HUES64 (cell line): ENCODE data around the gene VPS35.
A peak's percentile ranks its signal among the peaks of the same experiment; 100 is the strongest.
"Not testable (repeated sequence)": the region's sequence is repeated elsewhere in the genome, so short reads cannot be mapped to it uniquely, and the experiment has no call there.

Experiments used
- H3K27ac ChIP-seq: 2 replicates; pipeline ENCODE4 v1.7.0; 2013; ENCODE audit warnings: low read depth, low read length, inconsistent platforms
- H3K27me3 ChIP-seq: 2 replicates; pipeline ENCODE4 v1.6.1; 2013; ENCODE audit warnings: mild to moderate bottlenecking, low read length; ENCODE audit not compliant: insufficient read depth
- H3K36me3 ChIP-seq: 2 replicates; pipeline ENCODE4 v1.6.1; 2013; ENCODE audit warnings: mild to moderate bottlenecking, low read length; ENCODE audit not compliant: insufficient read depth
- H3K4me1 ChIP-seq: 2 replicates; pipeline ENCODE4 v1.6.1; 2013; ENCODE audit warnings: mild to moderate bottlenecking, low read length, moderate library complexity; ENCODE audit not compliant: insufficient read depth
- H3K4me3 ChIP-seq: 2 replicates; pipeline ENCODE4 v1.5.1; 2013; ENCODE audit warnings: mild to moderate bottlenecking, low read length, moderate library complexity
- H3K9ac ChIP-seq: 2 replicates; pipeline ENCODE4 v1.6.1; 2013; ENCODE audit warnings: mild to moderate bottlenecking, low read depth, low read length
- H3K9me3 ChIP-seq: 2 replicates; pipeline ENCODE4 v1.6.1; 2013; ENCODE audit warnings: low read depth, low read length; ENCODE audit not compliant: insufficient read depth
- WGBS: fragments of 150-250, 120-280 bp; methylation state at CpG from one replicate; pipeline ENCODE4 v1.1.7; 2013; ENCODE audit warnings: missing lambda C conversion rate; 5-methylcytosine and 5-hydroxymethylcytosine counted together

The VPS35 gene

GRCh38 chr16:46623707-46624106 is 65.3 kb downstream of the VPS35 start:
- not testable (repeated sequence) for H3K36me3 ChIP-seq, H3K4me1 ChIP-seq, H3K9me3 ChIP-seq, H3K4me3 ChIP-seq, H3K9ac ChIP-seq, H3K27me3 ChIP-seq, H3K27ac ChIP-seq
- WGBS = 70% methylated on average over 3 of the region's 6 CpGs

GRCh38 chr16:46623246-46623645 is 65.7 kb downstream of the VPS35 start:
- WGBS = no CpG with 5 or more reads among the region's 8 CpGs
- H3K9me3 ChIP-seq, H3K27me3 ChIP-seq, H3K36me3 ChIP-seq, H3K27ac ChIP-seq, H3K9ac ChIP-seq, H3K4me3 ChIP-seq, H3K4me1 ChIP-seq: not testable (repeated sequence)

DNA sequence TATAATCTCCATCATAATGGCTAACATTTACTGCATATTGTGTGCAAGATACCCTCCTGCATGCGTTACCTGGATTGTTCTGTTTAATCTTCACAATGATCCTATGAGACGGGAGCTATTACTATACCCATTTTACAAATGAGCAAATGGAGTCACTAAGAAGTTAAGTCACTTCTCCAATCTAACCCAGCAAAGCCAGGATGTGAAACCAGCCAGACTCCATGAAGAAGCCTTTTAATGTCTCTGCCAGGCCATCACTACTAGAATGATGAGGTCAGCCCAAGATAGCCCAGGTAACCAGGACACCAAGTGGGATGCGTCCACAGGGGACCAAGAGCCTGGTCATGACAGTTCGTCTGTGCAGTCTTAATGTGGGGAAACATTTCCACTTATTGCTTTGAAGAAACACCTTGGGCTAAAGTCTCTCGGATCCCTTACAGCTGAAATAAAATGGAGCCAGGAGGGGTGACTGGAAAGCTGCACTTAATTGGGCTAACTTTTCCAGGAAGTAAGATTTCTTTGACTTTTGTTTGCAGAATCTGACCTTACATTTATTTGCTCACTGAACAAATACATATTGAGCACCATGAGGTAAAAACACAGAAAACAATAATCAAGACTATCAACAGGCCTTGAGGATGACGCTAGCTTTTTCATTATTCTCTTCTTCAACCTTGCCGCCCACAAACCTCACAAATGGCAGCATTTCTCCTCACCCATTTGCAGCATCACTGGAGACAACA is 66.9 kb downstream of the VPS35 start:
- no peaks in the 10 kb centered on the region for H3K27me3 ChIP-seq
- peaks cover 6% of the 10 kb centered on the region; the same call in 1 of the 2 replicates for H3K4me1 ChIP-seq
- H3K4me3 ChIP-seq = no peak overlapping the region
- H3K9ac ChIP-seq = no peak overlapping the region
- H3K36me3 ChIP-seq = peaks cover 17% of the 10 kb centered on the region
- WGBS = 94% methylated on average over 7 of the region's 7 CpGs
- no peak overlapping the region for H3K27ac ChIP-seq
- no peaks in the 10 kb centered on the region for H3K9me3 ChIP-seq

GRCh38 chr16:46621006-46621933 is 67.7 kb downstream of the VPS35 start, which contains the start of gene SHCBP1:
TSS of gene SHCBP1 (minus strand) at chr16:46621379. CDS start at chr16:46621359, 20 bp downstream.
- peak within 1 kb of the TSS; percentile 83 for H3K27ac ChIP-seq
- WGBS = under 1% methylated on average over 48 of the region's 52 CpGs
- no peaks in the 10 kb centered on the region for H3K9me3 ChIP-seq
- H3K4me3 ChIP-seq = peak within 1 kb of the TSS; percentile 99
- peaks cover 6% of the 10 kb centered on the region; the same call in 1 of the 2 replicates for H3K4me1 ChIP-seq
- no peaks in the 10 kb centered on the region for H3K27me3 ChIP-seq
- peak within 1 kb of the TSS; percentile 96 for H3K9ac ChIP-seq
- peaks cover 25% of the 10 kb centered on the region for H3K36me3 ChIP-seq

- H3K36me3 ChIP-seq = peaks cover 33% of the 10 kb centered on the region
- H3K4me1 ChIP-seq = peaks cover 6% of the 10 kb centered on the region; the same call in 1 of the 2 replicates
- WGBS = 10% methylated on average over 9 of the region's 11 CpGs
- peak overlapping the region; percentile 96 for H3K9ac ChIP-seq
- H3K4me3 ChIP-seq = peak overlapping the region; percentile 99
- H3K9me3 ChIP-seq = no peaks in the 10 kb centered on the region
- H3K27ac ChIP-seq = peak overlapping the region; percentile 83
- H3K27me3 ChIP-seq = no peaks in the 10 kb centered on the region
Measured at GRCh38 chr16:46620266-46621005, 68.5 kb downstream of the VPS35 start.

DNA sequence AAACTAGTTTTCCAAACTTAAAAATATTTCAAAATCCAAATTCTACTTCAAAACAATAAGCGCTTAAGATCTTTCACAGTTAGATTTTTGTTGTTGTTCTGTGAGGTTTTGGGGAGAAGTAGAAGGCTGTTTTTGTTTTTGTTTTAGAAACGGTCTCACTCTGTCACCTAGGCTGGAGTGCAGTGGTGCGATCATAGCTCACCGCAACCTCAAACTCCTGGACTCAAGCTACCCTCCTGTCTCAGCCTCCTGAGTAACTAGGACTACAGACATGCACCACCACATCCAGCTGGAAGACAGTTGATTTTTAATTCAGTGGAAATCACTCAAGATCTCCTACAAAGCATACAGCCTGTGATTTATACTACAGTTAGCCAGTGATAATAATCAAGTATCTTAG is 70.5 kb downstream of the VPS35 start:
- Histone ChIP-seq H3K9ac (no peak overlapping the region), H3K27me3 (no peaks in the 10 kb centered on the region), H3K36me3 (peaks cover 52% of the 10 kb centered on the region), H3K4me1 (peaks cover 6% of the 10 kb centered on the region; the same call in 1 of the 2 replicates), H3K27ac (no peak overlapping the region), H3K9me3 (no peaks in the 10 kb centered on the region), H3K4me3 (no peak overlapping the region)
- WGBS = 97% methylated on average over 4 of the region's 4 CpGs

DNA sequence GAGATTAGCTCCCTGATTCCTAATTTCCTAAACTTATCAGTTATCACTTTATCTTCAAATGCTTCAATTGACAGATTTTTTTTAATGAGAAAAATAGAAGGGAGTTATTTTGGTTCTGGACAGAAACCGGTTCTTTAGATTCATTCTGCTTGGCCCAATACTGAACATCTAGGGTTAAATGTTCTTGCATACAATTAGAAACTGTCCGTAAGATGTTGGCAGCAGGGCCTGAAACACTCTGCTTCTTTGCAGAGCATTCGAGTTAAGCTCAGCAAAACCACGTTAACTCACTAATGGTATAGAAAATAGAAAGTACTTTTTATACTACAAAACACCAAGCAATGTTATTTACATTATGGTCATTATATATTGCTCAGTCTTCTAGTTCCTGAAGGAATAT is 75.0 kb downstream of the VPS35 start:
- no peak overlapping the region for H3K4me3 ChIP-seq
- H3K27me3 ChIP-seq = no peaks in the 10 kb centered on the region
- H3K9me3 ChIP-seq = no peaks in the 10 kb centered on the region
- no peaks in the 10 kb centered on the region for H3K4me1 ChIP-seq
- no peak overlapping the region for H3K27ac ChIP-seq
- no peak overlapping the region for H3K9ac ChIP-seq
- 98% methylated on average over 3 of the region's 4 CpGs for WGBS
- peaks cover 78% of the 10 kb centered on the region for H3K36me3 ChIP-seq

GRCh38 chr16:46613352-46613751 is 75.6 kb downstream of the VPS35 start:
- Histone ChIP-seq H3K27me3 (no peaks in the 10 kb centered on the region), H3K4me1 (no peaks in the 10 kb centered on the region), H3K4me3 (no peak overlapping the region), H3K36me3 (peaks cover 82% of the 10 kb centered on the region), H3K9me3 (no peaks in the 10 kb centered on the region), H3K27ac (no peak overlapping the region), H3K9ac (no peak overlapping the region)
- WGBS = 96% methylated on average over 2 of the region's 2 CpGs

DNA sequence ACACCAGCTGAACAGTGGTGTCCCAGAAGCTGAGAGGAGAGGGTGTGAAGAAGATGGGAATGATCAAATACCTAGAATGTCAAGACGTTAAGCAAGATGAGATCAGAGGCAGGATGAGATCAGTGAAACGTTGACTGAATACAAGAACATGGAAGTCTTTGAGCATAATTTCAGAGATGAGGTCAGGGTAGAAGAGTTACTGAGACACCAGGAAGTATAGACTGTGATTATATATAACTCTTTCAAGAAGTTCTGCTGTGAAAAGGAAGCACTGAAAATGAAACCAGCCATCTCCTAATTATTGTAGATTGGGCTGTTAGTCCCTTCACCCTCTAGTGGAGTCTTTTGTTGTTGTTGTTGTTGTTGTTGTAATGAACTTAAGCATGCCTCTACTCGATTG is 76.9 kb downstream of the VPS35 start:
- Histone ChIP-seq H3K4me1 (no peaks in the 10 kb centered on the region), H3K4me3 (no peak overlapping the region)
- 89% methylated on average over 3 of the region's 3 CpGs for WGBS

GRCh38 chr16:46607529-46607928 is 81.4 kb downstream of the VPS35 start:
- Histone ChIP-seq H3K27me3 (no peaks in the 10 kb centered on the region), H3K4me3 (no peak overlapping the region), H3K36me3 (peaks cover 80% of the 10 kb centered on the region), H3K9ac (no peak overlapping the region), H3K9me3 (no peaks in the 10 kb centered on the region), H3K27ac (no peak overlapping the region), H3K4me1 (no peaks in the 10 kb centered on the region)
- WGBS = no CpG with 5 or more reads among the region's 1 CpG

More for the DNA sequence above, 76.9 kb downstream of the VPS35 start:
- Histone ChIP-seq H3K9ac (no peak overlapping the region), H3K9me3 (no peaks in the 10 kb centered on the region), H3K36me3 (peaks cover 82% of the 10 kb centered on the region), H3K27ac (no peak overlapping the region), H3K27me3 (no peaks in the 10 kb centered on the region)
